NB4 (cell line): ENCODE data around the gene SCGB2B2.

ENCODE experiments used
- POLR2A ChIP-seq: IDR thresholded peaks from 2 replicates; pipeline ENCODE4 v1.6.1; 2011; ENCODE audit warnings: mild to moderate bottlenecking; ENCODE audit not compliant: insufficient read length; ENCODE audit errors: extremely low read depth
- TF ChIP-seq, protein P1 (sequence below): IDR thresholded peaks from one replicate; pipeline ENCODE4 v1.5.1; 2012; ENCODE audit warnings: low read depth, low read length

DNA sequence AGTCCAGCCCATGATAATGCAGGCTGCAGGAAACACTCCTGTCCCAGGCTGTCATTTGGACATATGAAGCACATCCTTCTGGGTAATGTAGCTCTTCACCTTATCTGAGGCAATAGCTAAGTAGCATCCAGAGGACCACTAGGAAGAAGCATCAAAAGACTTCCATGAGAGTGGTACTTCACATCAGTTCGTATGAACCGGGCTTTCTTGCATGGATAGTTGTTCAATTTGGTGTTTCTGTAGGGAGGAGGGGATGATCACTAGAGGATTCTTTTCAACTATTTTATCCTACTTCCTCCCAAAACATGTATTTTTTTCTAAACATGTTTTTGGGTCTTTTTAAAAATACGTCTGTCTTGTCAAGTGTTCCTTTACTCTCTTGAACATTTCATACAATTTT is 13.4 kb upstream of the SCGB2B2 start:
- TF ChIP-seq, protein P1, sequence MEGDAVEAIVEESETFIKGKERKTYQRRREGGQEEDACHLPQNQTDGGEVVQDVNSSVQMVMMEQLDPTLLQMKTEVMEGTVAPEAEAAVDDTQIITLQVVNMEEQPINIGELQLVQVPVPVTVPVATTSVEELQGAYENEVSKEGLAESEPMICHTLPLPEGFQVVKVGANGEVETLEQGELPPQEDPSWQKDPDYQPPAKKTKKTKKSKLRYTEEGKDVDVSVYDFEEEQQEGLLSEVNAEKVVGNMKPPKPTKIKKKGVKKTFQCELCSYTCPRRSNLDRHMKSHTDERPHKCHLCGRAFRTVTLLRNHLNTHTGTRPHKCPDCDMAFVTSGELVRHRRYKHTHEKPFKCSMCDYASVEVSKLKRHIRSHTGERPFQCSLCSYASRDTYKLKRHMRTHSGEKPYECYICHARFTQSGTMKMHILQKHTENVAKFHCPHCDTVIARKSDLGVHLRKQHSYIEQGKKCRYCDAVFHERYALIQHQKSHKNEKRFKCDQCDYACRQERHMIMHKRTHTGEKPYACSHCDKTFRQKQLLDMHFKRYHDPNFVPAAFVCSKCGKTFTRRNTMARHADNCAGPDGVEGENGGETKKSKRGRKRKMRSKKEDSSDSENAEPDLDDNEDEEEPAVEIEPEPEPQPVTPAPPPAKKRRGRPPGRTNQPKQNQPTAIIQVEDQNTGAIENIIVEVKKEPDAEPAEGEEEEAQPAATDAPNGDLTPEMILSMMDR: no peak
- no peak for TF ChIP-seq POLR2A
